Measurements from ENCODE around the gene ZIC5. TPM values are rescaled to one million over a fixed set of nuclear protein-coding genes. Genes with fewer than 3 reads are reported as not detected.

The ZIC5 gene
- total RNA-seq, 1 donor from 2014 or later = 0.03 TPM

DNA sequence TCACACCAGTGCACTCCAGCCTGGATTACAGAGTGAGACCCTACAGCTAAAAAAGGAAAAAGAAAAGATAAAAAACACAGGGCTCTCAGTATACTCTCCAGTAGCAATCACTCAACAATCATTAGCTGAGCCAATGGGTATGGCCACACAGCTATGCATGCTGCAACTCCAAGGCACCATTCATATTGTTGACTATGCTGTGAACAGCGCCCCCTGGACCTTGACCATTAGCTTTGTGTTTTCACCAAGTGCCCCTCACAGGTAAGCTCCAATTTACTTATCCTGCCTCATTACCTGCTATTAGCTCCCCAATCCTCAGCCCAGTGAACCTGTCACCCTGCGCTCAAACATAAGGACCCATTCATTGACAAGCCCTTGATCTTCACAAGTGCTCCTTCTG lies 35.8 kb downstream of the ZIC5 start:
- no peak for DNase-seq (ENCODE audit: low spot score)

DNA sequence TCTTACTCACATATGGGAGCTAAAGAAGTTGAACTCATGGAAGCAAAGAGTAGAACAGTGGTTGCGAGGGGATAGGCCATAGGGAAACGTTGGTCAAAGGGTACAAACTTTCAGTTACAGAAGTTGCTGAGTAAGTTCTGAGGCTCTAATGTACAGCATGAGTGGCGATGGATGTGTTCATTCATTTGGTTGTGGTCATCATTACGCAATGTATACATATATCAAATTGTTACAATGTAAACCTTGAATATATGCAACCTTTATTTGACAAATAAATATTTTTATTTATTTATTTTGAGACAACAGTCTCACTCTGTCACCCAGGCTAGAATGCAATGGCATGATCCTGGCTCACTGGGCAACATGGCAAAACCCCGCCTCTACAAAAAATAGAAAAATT lies 38.7 kb downstream of the ZIC5 start:
- DNase-seq (ENCODE audit: low spot score) = no peak

DNA sequence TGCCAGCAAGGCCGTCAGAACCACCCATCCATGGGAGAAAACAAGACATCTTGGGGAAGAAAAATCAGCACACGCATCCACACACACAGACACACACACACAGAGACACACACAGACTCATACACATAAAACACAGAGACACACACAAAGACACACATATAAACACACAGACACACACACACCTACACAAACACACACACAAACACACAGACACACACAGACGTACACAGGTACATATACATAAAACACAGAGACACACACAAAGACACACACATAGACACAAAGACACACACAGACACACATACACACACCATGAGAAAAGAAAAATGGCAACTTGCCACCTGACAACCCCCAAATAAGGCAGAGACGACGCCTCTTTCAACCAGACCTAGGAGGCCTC lies 40.6 kb downstream of the ZIC5 start:
- no peak for DNase-seq (ENCODE audit: low spot score)

DNA sequence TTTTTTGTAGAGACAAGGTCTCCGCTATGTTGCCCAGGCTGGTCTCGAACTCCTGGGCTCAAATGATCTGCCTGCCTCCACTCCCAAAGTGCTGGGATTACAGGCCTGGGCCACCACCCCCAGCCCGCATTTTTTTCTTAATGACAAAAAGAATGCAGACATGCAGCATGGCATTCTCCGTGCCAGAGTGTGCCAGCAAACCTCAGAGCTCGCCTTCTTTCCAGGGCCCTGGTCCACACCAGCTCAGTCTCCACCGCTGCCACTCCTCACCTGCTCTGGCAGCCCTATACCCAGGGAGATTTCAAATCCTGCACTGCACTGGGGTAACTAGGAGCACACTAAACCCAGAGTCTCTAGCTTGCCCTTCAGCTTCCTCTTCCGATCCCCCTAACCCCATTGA lies 41.7 kb downstream of the ZIC5 start:
- DNase-seq (ENCODE audit: low spot score) = no peak

DNA sequence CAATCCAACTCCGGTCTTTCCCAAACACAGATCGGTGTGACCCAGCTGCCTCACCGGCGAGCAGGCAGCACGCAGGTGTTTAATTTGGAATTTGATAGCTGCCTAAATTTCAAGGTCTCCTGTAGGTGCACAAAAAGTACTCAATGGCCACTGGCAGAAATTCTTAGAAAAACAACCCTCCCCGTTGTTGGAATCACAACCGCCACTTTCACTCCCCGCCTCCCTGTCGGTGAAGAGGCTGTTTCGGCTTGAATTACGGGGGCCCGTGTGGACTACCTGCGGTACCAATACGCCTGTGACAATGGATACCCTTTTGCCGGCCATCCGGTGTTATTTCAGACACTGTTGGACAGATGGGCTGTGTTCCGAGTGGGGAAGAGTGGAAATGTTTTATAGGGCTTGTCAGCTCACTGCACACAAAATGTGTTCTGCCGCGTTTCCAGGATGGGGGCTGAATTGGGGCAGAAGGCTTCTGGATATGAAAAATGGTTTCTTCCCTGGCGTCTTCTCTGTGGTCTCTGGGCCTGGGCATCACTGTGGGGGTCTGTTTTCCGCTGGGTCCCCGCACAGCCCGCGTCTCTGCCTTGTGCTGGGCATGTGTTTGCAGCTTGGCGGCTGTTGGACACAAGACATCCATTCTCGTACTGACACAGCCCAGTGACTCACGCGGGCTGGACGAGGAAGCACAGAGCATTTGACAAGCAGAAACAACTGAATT lies 45.4 kb downstream of the ZIC5 start:
- no peak for DNase-seq (ENCODE audit: low spot score)

DNA sequence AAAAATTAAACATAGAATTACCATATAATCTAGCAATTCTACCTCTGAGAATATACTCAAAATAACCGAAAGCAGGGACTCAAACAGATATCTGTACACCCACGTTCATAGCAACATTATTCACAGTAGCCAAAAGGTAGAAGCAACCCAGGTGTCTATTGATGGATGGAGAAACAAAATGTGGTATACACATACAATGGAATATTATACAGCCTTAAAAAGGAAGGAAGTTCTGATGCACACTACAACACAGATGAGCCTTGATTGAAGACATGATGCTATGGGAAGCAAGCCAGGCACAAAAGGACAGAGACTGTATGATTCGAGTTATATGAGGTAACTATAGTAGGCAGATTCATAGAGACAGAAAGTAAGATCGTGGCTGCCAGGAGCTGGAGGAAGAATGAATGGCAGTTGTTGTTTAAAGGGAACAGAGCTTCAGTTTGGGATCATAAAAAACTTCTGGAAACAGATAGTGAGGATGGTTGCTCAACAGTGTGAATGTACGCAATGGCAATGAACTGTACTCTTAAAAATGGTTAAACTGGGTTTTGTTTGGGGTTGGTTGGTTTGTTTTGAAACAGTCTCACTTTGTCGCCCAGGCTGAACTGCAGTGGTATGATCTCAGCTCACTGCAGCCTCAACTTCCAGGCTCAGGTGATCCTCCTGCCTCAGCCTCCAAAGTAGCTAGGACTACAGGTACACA lies 47.5 kb downstream of the ZIC5 start:
- no peak for DNase-seq (ENCODE audit: low spot score)

DNA sequence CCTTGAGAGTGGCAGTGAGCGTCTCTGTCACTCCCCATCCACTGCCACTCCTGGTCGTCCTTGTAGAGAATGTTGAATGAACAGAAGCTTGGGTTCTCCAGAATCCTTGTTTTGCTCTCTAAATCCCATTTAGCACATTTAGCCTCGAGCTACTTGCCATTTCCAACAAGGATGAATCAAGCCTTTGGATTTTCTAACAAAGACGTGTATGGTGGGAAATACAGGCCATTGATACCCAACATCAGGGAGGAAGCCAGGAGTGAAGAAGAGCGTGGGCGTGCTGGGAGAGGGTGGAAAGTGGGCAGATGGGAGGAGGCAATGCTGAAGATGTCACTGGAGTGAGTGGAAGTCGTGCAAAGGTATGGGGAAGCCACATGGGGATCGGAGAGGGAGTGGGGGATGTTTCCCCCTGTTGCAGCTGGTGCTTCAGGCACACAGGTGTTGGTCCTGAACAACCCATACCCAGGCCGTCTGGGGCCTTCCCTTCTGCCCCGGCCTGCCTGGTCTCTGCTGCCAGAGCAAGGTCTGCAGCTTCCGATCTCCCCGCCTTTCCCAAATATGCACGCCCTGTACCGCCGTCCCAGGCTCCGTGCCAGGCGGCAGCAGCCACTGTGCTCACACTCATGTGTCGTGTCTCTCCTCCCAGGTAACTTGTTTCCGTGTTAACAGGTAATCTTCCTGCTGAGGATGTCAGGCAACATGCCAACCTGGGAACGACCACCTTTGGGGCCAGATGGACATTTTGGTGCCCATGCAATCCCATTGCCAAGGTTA lies 48.7 kb downstream of the ZIC5 start:
- no peak for DNase-seq (ENCODE audit: low spot score)

DNA sequence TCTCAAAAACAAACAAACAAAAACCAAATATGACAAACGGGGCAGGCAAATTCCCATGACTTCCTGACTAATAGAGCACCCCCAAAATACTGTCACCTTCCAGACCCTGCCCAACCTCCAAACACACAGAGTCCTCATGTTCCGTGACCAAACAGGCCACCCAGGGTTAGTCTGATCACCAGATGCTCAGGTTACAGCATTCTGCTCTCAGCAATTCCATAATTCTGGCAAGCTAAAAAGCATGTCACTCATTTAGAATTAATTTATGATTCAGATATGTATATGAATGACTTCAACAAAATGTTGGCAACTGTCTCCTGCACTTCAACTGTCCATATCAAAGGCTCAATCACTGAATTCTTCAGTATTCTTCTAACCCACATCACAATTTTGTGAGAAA lies 52.4 kb downstream of the ZIC5 start:
- DNase-seq (ENCODE audit: low spot score) = no peak

DNA sequence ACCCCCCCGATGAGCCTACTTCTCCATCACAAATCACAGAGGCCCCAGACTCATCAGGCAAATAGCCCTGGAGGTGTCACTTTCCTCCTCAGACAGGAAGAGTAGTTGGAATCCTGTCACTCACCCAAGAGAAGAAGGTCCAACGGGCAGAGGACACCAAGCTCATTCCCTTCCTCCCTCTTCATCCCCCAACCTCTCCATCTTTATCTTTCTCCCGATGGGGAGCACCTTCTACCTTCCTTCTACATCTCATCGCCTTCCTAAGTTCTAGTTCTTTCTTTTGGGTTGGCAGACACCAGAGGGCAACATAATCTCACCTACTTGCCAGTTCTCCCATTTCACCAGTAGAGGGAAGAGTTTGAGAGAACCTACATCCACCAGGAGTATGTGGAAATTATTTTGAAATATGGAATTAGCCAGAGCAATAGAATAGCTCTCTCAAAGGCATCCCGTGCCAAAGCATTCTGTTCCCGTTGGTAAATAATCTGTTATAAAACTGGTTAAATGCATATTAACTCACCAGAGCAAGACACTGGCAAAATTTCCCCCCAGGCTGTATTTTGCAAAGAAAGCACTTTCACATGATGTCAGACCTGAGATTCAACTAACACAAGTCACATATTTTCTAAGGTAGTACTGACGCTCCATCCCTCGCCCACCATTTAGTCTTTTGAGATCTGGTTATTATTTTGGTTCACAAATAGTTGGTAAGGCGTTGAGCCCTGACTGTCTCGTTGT lies 55.0 kb downstream of the ZIC5 start:
- DNase-seq (ENCODE audit: low spot score) = peak; percentile 33

DNA sequence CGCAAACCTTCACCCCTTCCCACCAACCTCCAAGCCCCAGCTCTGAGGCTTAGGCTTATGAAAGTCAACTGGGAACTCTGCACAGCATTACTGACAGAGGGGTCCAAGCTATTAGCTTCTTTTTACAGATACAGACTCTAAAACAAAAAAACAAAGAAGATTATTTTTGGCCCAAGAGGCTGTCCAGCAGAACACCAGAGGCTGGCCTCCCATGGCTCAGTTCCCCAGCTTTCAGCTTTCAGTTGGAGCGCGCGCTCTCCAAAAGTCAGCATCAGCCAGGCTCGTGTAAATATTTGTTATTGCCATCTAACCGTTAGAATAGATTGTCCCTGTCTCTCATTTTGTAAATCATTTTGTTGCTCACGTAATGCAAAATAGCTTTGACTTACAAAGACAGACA lies 58.4 kb downstream of the ZIC5 start:
- DNase-seq (ENCODE audit: low spot score) = no peak

Other genes starting within 250 kb of the ZIC5 start
- gene ZIC2, start 10.0 kb upstream of the ZIC5 start, total RNA-seq = 0.23 TPM
- gene PCCA, start 117.3 kb upstream of the ZIC5 start, total RNA-seq = 44.9 TPM

Measured in mucosa of gallbladder (tissue), 1 donor.